DOHH2 (cell line): ENCODE measurements around the gene NAA25.

Experiments used
- EZH2phosphoT487 ChIP-seq: fragments of 200-600 bp; sonication (generic); IDR thresholded peaks from 2 replicates; pipeline ENCODE4 v1.6.1; 2017; ENCODE audit warnings: borderline replicate concordance, mild to moderate bottlenecking, antibody characterized with exemption, low read length, moderate library complexity, mixed read lengths
- TF ChIP-seq, protein P1 (sequence below): fragments of 200-600 bp; sonication (generic); IDR thresholded peaks from one replicate; pipeline ENCODE4 v1.5.1; 2014; ENCODE audit warnings: antibody characterized with exemption, mild to moderate bottlenecking, low read depth, low read length; ENCODE audit not compliant: poor library complexity, severe bottlenecking

GRCh38 chr12:112029301-112029700, 79.3 kb downstream of the NAA25 start:
- no peak for TF ChIP-seq EZH2phosphoT487
- TF ChIP-seq, protein P1, sequence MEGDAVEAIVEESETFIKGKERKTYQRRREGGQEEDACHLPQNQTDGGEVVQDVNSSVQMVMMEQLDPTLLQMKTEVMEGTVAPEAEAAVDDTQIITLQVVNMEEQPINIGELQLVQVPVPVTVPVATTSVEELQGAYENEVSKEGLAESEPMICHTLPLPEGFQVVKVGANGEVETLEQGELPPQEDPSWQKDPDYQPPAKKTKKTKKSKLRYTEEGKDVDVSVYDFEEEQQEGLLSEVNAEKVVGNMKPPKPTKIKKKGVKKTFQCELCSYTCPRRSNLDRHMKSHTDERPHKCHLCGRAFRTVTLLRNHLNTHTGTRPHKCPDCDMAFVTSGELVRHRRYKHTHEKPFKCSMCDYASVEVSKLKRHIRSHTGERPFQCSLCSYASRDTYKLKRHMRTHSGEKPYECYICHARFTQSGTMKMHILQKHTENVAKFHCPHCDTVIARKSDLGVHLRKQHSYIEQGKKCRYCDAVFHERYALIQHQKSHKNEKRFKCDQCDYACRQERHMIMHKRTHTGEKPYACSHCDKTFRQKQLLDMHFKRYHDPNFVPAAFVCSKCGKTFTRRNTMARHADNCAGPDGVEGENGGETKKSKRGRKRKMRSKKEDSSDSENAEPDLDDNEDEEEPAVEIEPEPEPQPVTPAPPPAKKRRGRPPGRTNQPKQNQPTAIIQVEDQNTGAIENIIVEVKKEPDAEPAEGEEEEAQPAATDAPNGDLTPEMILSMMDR: no peak
